ENCODE results near the gene AFF3.

GRCh38 chr2:99725820-99726219, 416.6 kb downstream of the AFF3 start:
- no peak for TF ChIP-seq POLR2AphosphoS5 (IDR thresholded peaks at IDR 0.05)
- no peak for TF ChIP-seq CTCF (IDR thresholded peaks at IDR 0.05)
- no peak for TF ChIP-seq POLR2A (IDR thresholded peaks at IDR 0.05)
- TF ChIP-seq EP300 (IDR thresholded peaks at IDR 0.05): no peak
